GM12873 (cell line): Measurements from ENCODE around the gene SCG2.

Experiments used
- CTCF ChIP-seq: IDR thresholded peaks from 2 replicates; pipeline ENCODE4 v1.5.1; 2012; ENCODE audit warnings: low read depth, mild to moderate bottlenecking, moderate library complexity, low read length, control low read depth; ENCODE audit not compliant: insufficient read depth; ENCODE audit errors: missing control alignments

Gene SCG2

GRCh38 chr2:223558970-223559369 lies 43.2 kb downstream of the SCG2 start:
- TF ChIP-seq CTCF: no peak

- TF ChIP-seq CTCF: no peak
These were observed 47.2 kb downstream of the SCG2 start for GRCh38 chr2:223554923-223555322.

- no peak for TF ChIP-seq CTCF
These were observed 52.9 kb downstream of the SCG2 start for GRCh38 chr2:223549215-223549614.

- no peak for TF ChIP-seq CTCF
These were observed 54.0 kb downstream of the SCG2 start for GRCh38 chr2:223548194-223548593.
